ENCODE data around the gene PAQR3. TPM values are rescaled to one million over a fixed set of nuclear protein-coding genes. Genes with fewer than 3 reads are reported as not detected.

PAQR3 gene
- total and polyA plus RNA-seq, 2 of the 8 experiments (the other 6 are each of a cell fraction or from before 2014, with no cell fraction given): 28.9 to 35.2 TPM

Small RNA genes within 50 kb of the gene (small RNA-seq; reads per million reads assigned to genes)
- gene RN7SL127P (ENCODE audit: insufficient read depth): not detected

Other genes starting within 250 kb of the PAQR3 start
- 24.1 and 25.3 TPM in 2 replicates for gene BMP2K, start 163.1 kb downstream of the PAQR3 start, total RNA-seq (2021; fragmentation: NEBNext Ultra II Directional; extraction: Animal tissue kit (Norgen Biotek cat#: 25700))
- 9.6 and 15.6 TPM in 2 replicates for gene BMP2K, start 163.1 kb downstream of the PAQR3 start, polyA plus RNA-seq (2011; rRNA removed)

Data from H1 (cell line).